PC-9 (cell line): ENCODE measurements around the gene LHFPL2. TPM values are rescaled to one million over a fixed set of nuclear protein-coding genes. Genes with fewer than 3 reads are reported as not detected.

ENCODE experiments used
- BruUV-seq: library from RNA; stranded (reverse); fragments of 400-500 nt; replicated peaks from 2 replicates; lab custom pipeline; 2021; lab: Mats Ljungman, UMichigan
- CTCF ChIA-PET: fragments of 300-600 bp; sonication (Branson Sonifier 250); formaldehyde crosslinking; loops from one replicate; lab custom pipeline; 2022; ENCODE audit warnings: antibody characterized with exemption; lab: Charles Lee
- POLR2A ChIA-PET: fragments of 300-600 bp; sonication (Branson Sonifier 250); formaldehyde crosslinking; loops from one replicate; lab custom pipeline; 2022; ENCODE audit warnings: antibody characterized with exemption; ENCODE audit not compliant: unreplicated experiment; lab: Charles Lee
- DNase-seq, 2 experiments: peaks; one replicate each; pipeline versions ENCODE4 v3.0.0 to v3.0.0-alpha.2; 2015 to 2022; ENCODE audit warnings: mixed read lengths in 1 of 2
- H2AFZ ChIP-seq: fragments of 200-600 bp; sonication (generic); 2 replicates; pipeline ENCODE4 v1.8.1; 2017; ENCODE audit warnings: antibody characterized with exemption
- H3F3A ChIP-seq: fragments of 200-600 bp; sonication (generic); 2 replicates; pipeline ENCODE4 v1.8.1; 2017; ENCODE audit warnings: antibody characterized with exemption, mild to moderate bottlenecking, low read depth; ENCODE audit not compliant: insufficient read depth
- H3K27ac ChIP-seq: fragments of 200-600 bp; sonication (generic); 2 replicates; pipeline ENCODE4 v1.6.1; 2016; ENCODE audit warnings: mixed run types
- H3K27me3 ChIP-seq: fragments of 200-600 bp; sonication (generic); 2 replicates; pipeline ENCODE4 v1.6.1; 2016; ENCODE audit warnings: low read depth, mixed run types; ENCODE audit not compliant: insufficient read depth
- H3K36me3 ChIP-seq: fragments of 200-600 bp; sonication (generic); 2 replicates; pipeline ENCODE4 v1.6.1; 2016; ENCODE audit warnings: low read depth, mixed run types
- H3K4me1 ChIP-seq: fragments of 200-600 bp; sonication (generic); replicated peaks from 2 replicates; pipeline ENCODE4 v1.6.1; 2016; ENCODE audit warnings: mixed run types; ENCODE audit not compliant: insufficient read depth
- H3K4me2 ChIP-seq: fragments of 200-600 bp; sonication (generic); 2 replicates; pipeline ENCODE4 v1.6.1; 2017; ENCODE audit warnings: mixed run types
- H3K4me3 ChIP-seq: fragments of 200-600 bp; sonication (generic); 2 replicates; pipeline ENCODE4 v1.6.1; 2016; ENCODE audit warnings: mixed run types
- H3K79me2 ChIP-seq: fragments of 200-600 bp; sonication (generic); 2 replicates; pipeline ENCODE4 v1.6.1; 2017; ENCODE audit warnings: low read depth, mixed run types
- H3K9me2 ChIP-seq: fragments of 200-600 bp; sonication (generic); 2 replicates; pipeline ENCODE4 v1.8.1; 2017; ENCODE audit warnings: mild to moderate bottlenecking; ENCODE audit not compliant: insufficient read depth
- H3K9me3 ChIP-seq: fragments of 200-600 bp; sonication (generic); 2 replicates; pipeline ENCODE4 v1.8.1; 2016; ENCODE audit warnings: low read depth; ENCODE audit not compliant: insufficient read depth
- H4K20me1 ChIP-seq: fragments of 200-600 bp; sonication (generic); 2 replicates; pipeline ENCODE4 v1.8.1; 2017; ENCODE audit not compliant: insufficient read depth
- CTCF ChIP-seq: fragments of 200-600 bp; sonication (generic); conservative IDR thresholded peaks from 2 replicates; pipeline ENCODE4 v1.6.1; 2017; ENCODE audit warnings: mixed run types, antibody characterized with exemption, mild to moderate bottlenecking, moderate library complexity
- EZH2 ChIP-seq: fragments of 200-600 bp; sonication (generic); IDR thresholded peaks from 2 replicates; pipeline ENCODE4 v1.8.0; 2017; ENCODE audit warnings: antibody characterized with exemption, low read depth
- intact Hi-C: fragments of 100-400 bp; cut with micrococcal nuclease; formaldehyde crosslinking; loops from one replicate; pipeline ENCODE4 v1.10.0; 2022; ENCODE audit not compliant: unreplicated experiment
- total RNA-seq: library from RNA; stranded (reverse); gene quantifications from 2 replicates; pipeline ENCODE4 v1.2.3, GENCODE V29; 2021

LHFPL2 gene
- total RNA-seq, 1 experiment from 2014 or later: 10.1 TPM

- H3K4me2 ChIP-seq: peak overlapping the region; percentile 50
- H3K79me2 ChIP-seq: peaks cover 59% of the 10 kb centered on the region
- H2AFZ ChIP-seq: no peak overlapping the region
- DNase-seq: peak; percentile 70 to 99
- H3K36me3 ChIP-seq: 0 out of 2 replicates have a peak, but pooled peaks cover 7% of the 10 kb centered on the region
- TF ChIP-seq CTCF: no peak
- TF ChIP-seq EZH2: no peak
- ChIA-PET POLR2A (interaction anchor here (0.6 kb wide), 1 partner anchor 1585 kb away, joined by 7 read pairs; no protein-coding TSS in a partner anchor), CTCF (interaction anchor here (1.5 kb wide), 1 partner anchor 33 kb away, joined by 3 read pairs; no protein-coding TSS in a partner anchor)
- H3K9me3 ChIP-seq: no peaks in the 10 kb centered on the region
- no peak overlapping the region for H3K4me3 ChIP-seq
- H4K20me1 ChIP-seq: no peaks in the 10 kb centered on the region
- H3F3A ChIP-seq: peaks cover 58% of the 10 kb centered on the region
- H3K9me2 ChIP-seq: no peaks in the 10 kb centered on the region
- H3K4me1 ChIP-seq: peaks cover 92% of the 10 kb centered on the region
- BruUV-seq: TSS peak; percentile 53
- no peaks in the 10 kb centered on the region for H3K27me3 ChIP-seq
- intact Hi-C loops: loop anchor here (1.0 to 10.0 kb wide), 2 partner anchors 43 to 90 kb away; no protein-coding TSS in a partner anchor
- peak overlapping the region; percentile 95 for H3K27ac ChIP-seq
Observed at GRCh38 chr5:78594610-78595457, 53.7 kb downstream of the LHFPL2 start.

- Histone ChIP-seq H3K4me3 (no peak overlapping the region), H3K4me2 (peak overlapping the region; percentile 50), H3K9me3 (no peaks in the 10 kb centered on the region), H2AFZ (no peak overlapping the region), H3K79me2 (peaks cover 66% of the 10 kb centered on the region), H4K20me1 (no peaks in the 10 kb centered on the region), H3F3A (peaks cover 56% of the 10 kb centered on the region), H3K27ac (peak overlapping the region; percentile 95), H3K9me2 (no peaks in the 10 kb centered on the region), H3K27me3 (no peaks in the 10 kb centered on the region), H3K4me1 (peaks cover 90% of the 10 kb centered on the region), H3K36me3 (0 out of 2 replicates have a peak, but pooled peaks cover 7% of the 10 kb centered on the region)
- POLR2A ChIA-PET: no interaction called here
- intact Hi-C loops: loop anchor here (10.0 kb wide), 1 partner anchor 89 kb away; no protein-coding TSS in a partner anchor
- no TSS peak for BruUV-seq
- DNase-seq: no peak
- CTCF ChIA-PET: interaction anchor here (1.5 kb wide), 1 partner anchor 34 kb away, joined by 3 read pairs; no protein-coding TSS in a partner anchor
- TF ChIP-seq CTCF (no peak), EZH2 (no peak)
Observed at GRCh38 chr5:78594021-78594420, 54.6 kb downstream of the LHFPL2 start.

GRCh38 chr5:78593465-78593864 is 55.1 kb downstream of the LHFPL2 start:
- H3K9me2 ChIP-seq: no peaks in the 10 kb centered on the region
- 0 out of 2 replicates have a peak, but pooled peaks cover 7% of the 10 kb centered on the region for H3K36me3 ChIP-seq
- no peaks in the 10 kb centered on the region for H4K20me1 ChIP-seq
- DNase-seq: peak in 1 of 2 experiments; percentile 48
- BruUV-seq: no TSS peak
- no peak overlapping the region for H3K4me3 ChIP-seq
- H3K9me3 ChIP-seq: no peaks in the 10 kb centered on the region
- peaks cover 61% of the 10 kb centered on the region for H3K79me2 ChIP-seq
- no peak for TF ChIP-seq CTCF
- no peak for TF ChIP-seq EZH2
- intact Hi-C loops: loop anchor here (10.0 kb wide), 1 partner anchor 89 kb away; no protein-coding TSS in a partner anchor
- peaks cover 84% of the 10 kb centered on the region for H3K4me1 ChIP-seq
- H3K27me3 ChIP-seq: no peaks in the 10 kb centered on the region
- CTCF ChIA-PET: interaction anchor here (1.5 kb wide), 1 partner anchor 34 kb away, joined by 3 read pairs; no protein-coding TSS in a partner anchor
- H3F3A ChIP-seq: peaks cover 51% of the 10 kb centered on the region
- no peak overlapping the region for H2AFZ ChIP-seq
- H3K27ac ChIP-seq: peak overlapping the region; percentile 95
- POLR2A ChIA-PET: no interaction called here
- H3K4me2 ChIP-seq: peak overlapping the region; percentile 50
